K562 (cell line): ENCODE results near the gene GRIA3. TPM values are rescaled to one million over a fixed set of nuclear protein-coding genes. Genes with fewer than 3 reads are reported as not detected.

ENCODE experiments used
- BMI1 ChIP-seq: fragments of 150-350 bp; IDR thresholded peaks from 2 replicates; pipeline ENCODE4 v1.6.1; 2014; ENCODE audit warnings: low read length
- CBX5 ChIP-seq: IDR thresholded peaks from 2 replicates; pipeline ENCODE4 v1.6.1; 2014; ENCODE audit warnings: low read depth, borderline replicate concordance
- CLOCK ChIP-seq: fragments of 250-450 bp; sonication (Bioruptor Pico); IDR thresholded peaks from 2 replicates; pipeline ENCODE4 v1.4.0; 2020; ENCODE audit warnings: mild to moderate bottlenecking, moderate library complexity, borderline replicate concordance
- E2F6 ChIP-seq, 2 experiments: IDR thresholded peaks; 2 replicates each; pipeline ENCODE4 v1.6.1; 2011; ENCODE audit warnings: borderline replicate concordance in 1 of 2, control low read depth in 1 of 2, low read depth in 1 of 2, low read length in 1 of 2, mild to moderate bottlenecking in 1 of 2, mixed read lengths in 1 of 2, moderate library complexity in 1 of 2; ENCODE audit not compliant: insufficient read depth in 1 of 2, insufficient read length in 1 of 2, poor library complexity in 1 of 2, severe bottlenecking in 1 of 2; ENCODE audit errors: extremely low read depth in 1 of 2
- ESRRA ChIP-seq: fragments of 450-650 bp; IDR thresholded peaks from 2 replicates; pipeline ENCODE4 v1.6.1; 2014; ENCODE audit warnings: low read depth, mild to moderate bottlenecking, moderate library complexity, borderline replicate concordance
- ETS2 ChIP-seq: IDR thresholded peaks from 2 replicates; pipeline ENCODE4 v1.6.1; 2016; ENCODE audit warnings: borderline replicate concordance, missing genetic modification characterization, mild to moderate bottlenecking, moderate library complexity, missing compliant biosample characterization; ENCODE audit not compliant: poor library complexity, severe bottlenecking
- FUS ChIP-seq: fragments of 200-400 bp; formaldehyde crosslinking; optimal IDR thresholded peaks from 2 replicates; pipeline ENCODE3; 2017; ENCODE audit warnings: low read depth, low read length
- HDAC3 ChIP-seq: fragments of 450-650 bp; IDR thresholded peaks from 2 replicates; pipeline ENCODE4 v1.6.1; 2018; ENCODE audit warnings: borderline replicate concordance, mild to moderate bottlenecking, moderate library complexity; ENCODE audit not compliant: partially characterized antibody
- JUND ChIP-seq, 2 experiments: IDR thresholded peaks; 2 replicates in 1 of 2; 3 replicates in 1 of 2; pipeline ENCODE4 v1.6.1; 2011; ENCODE audit warnings: borderline replicate concordance in 2 of 2, low read depth in 2 of 2, low read length in 2 of 2, improper control_type of control experiment in 1 of 2, missing biosample characterization in 1 of 2, missing genetic modification characterization in 1 of 2, missing genetic modification reagents in 1 of 2
- MAFF ChIP-seq: IDR thresholded peaks from 2 replicates; pipeline ENCODE4 v1.6.1; 2012; ENCODE audit warnings: low read length, improper control_type of control experiment
- MTA2 ChIP-seq: fragments of 450-650 bp; IDR thresholded peaks from 2 replicates; pipeline ENCODE4 v1.6.1; 2016; ENCODE audit warnings: low read depth
- NUFIP1 ChIP-seq: fragments of 450-650 bp; IDR thresholded peaks from 2 replicates; pipeline ENCODE4 v1.6.1; 2018; ENCODE audit not compliant: partially characterized antibody
- PML ChIP-seq: IDR thresholded peaks from 2 replicates; pipeline ENCODE4 v1.6.1; 2012; ENCODE audit warnings: low read length, inconsistent platforms
- SNIP1 ChIP-seq: fragments of 450-650 bp; IDR thresholded peaks from 2 replicates; pipeline ENCODE4 v1.7.1; 2017; ENCODE audit warnings: low read depth, mild to moderate bottlenecking
- TBL1XR1 ChIP-seq, 2 experiments: IDR thresholded peaks; 2 replicates each; pipeline ENCODE4 v1.6.1; 2012; ENCODE audit warnings: improper control_type of control experiment in 2 of 2, low read length in 2 of 2, mild to moderate bottlenecking in 1 of 2
- ZC3H4 ChIP-seq: sonication (generic); formaldehyde crosslinking; IDR thresholded peaks from 2 replicates; pipeline ENCODE4 v1.9.0; 2021; ENCODE audit warnings: missing genetic modification reagents, borderline replicate concordance
- ZFPM2 ChIP-seq: fragments of 250-450 bp; sonication (Bioruptor Pico); IDR thresholded peaks from 2 replicates; pipeline ENCODE4 v1.5.1; 2022; ENCODE audit warnings: mild to moderate bottlenecking
- ZNF174 ChIP-seq: fragments of 250-450 bp; sonication (Bioruptor Pico); IDR thresholded peaks from 2 replicates; pipeline ENCODE4 v1.4.0; 2020; ENCODE audit warnings: mild to moderate bottlenecking
- ZNF316 ChIP-seq: fragments of 450-650 bp; IDR thresholded peaks from 2 replicates; pipeline ENCODE4 v1.6.1; 2016
- ZNF586 ChIP-seq: fragments of 450-650 bp; formaldehyde crosslinking; conservative IDR thresholded peaks from 2 replicates; pipeline ENCODE4 v1.4.0; 2020; ENCODE audit warnings: mild to moderate bottlenecking, moderate library complexity
- ZNF589 ChIP-seq: fragments of 200-800 bp; sonication (Bioruptor generic); IDR thresholded peaks from 2 replicates; pipeline ENCODE4 v1.6.1; 2016; ENCODE audit warnings: low read depth, missing genetic modification characterization, missing compliant biosample characterization
- ZNF696 ChIP-seq: fragments of 250-450 bp; sonication (Bioruptor Pico); conservative IDR thresholded peaks from 2 replicates; pipeline ENCODE4 v1.4.0; 2020; ENCODE audit warnings: mild to moderate bottlenecking, moderate library complexity
- ZNF766 ChIP-seq: fragments of 200-800 bp; sonication (Bioruptor generic); conservative IDR thresholded peaks from 2 replicates; pipeline ENCODE4 v1.6.1; 2016; ENCODE audit warnings: missing genetic modification characterization, missing compliant biosample characterization
- polyA plus RNA-seq, 8 experiments: library from polyadenylated mRNA; depleted of rRNA in 4 of 8; stranded (reverse) in 5 of 8; unstranded in 3 of 8; fragments of >200 nt; fragmentation: Nextera tagmentation in 2 of 8; fragmentation: Illumina TruSeq in 1 of 8; extraction: Ambion mirVana in 2 of 8; extraction: Trizol in 1 of 8; gene quantifications; 2 replicates each; pipeline versions ENCODE4 v1.2.1 to v1.2.3, GENCODE V29; 2011 to 2014; ENCODE audit warnings: inconsistent platforms in 1 of 8, missing spikeins in 1 of 8
- total RNA-seq, 7 experiments: library from RNA; depleted of rRNA in 6 of 7; stranded (reverse); fragments of >200 nt in 6 of 7; fragmentation: Illumina TruSeq in 2 of 7; extraction: Trizol in 2 of 7; gene quantifications; 2 replicates each; pipeline versions ENCODE4 v1.2.1 to v1.2.3, GENCODE V29; 2011 to 2021; ENCODE audit warnings: low replicate concordance in 1 of 7
- TF ChIP-seq, protein P1 (sequence below), 2 experiments: IDR thresholded peaks; 2 replicates each; pipeline ENCODE4 v1.6.1; 2012; ENCODE audit warnings: improper control_type of control experiment in 2 of 2, low read depth in 2 of 2, low read length in 2 of 2, borderline replicate concordance in 1 of 2

The GRIA3 gene
- total and polyA plus RNA-seq, 9 of the 15 experiments (the other 6 are each of a cell fraction or from before 2014, with no cell fraction given), result 0.10 TPM; not detected in 8

DNA sequence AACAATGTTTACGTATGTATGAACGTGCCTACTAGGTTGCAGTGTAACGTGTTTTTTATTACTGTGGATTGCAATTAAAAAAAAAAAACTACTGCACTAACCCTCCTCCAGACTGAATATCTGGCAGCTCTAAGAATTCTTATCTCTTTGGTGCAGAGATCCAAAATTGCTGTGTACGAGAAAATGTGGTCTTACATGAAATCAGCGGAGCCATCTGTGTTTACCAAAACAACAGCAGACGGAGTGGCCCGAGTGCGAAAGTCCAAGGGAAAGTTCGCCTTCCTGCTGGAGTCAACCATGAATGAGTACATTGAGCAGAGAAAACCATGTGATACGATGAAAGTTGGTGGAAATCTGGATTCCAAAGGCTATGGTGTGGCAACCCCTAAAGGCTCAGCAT lies 280.6 kb downstream of the GRIA3 start (continued):
- TF ChIP-seq, protein P1, sequence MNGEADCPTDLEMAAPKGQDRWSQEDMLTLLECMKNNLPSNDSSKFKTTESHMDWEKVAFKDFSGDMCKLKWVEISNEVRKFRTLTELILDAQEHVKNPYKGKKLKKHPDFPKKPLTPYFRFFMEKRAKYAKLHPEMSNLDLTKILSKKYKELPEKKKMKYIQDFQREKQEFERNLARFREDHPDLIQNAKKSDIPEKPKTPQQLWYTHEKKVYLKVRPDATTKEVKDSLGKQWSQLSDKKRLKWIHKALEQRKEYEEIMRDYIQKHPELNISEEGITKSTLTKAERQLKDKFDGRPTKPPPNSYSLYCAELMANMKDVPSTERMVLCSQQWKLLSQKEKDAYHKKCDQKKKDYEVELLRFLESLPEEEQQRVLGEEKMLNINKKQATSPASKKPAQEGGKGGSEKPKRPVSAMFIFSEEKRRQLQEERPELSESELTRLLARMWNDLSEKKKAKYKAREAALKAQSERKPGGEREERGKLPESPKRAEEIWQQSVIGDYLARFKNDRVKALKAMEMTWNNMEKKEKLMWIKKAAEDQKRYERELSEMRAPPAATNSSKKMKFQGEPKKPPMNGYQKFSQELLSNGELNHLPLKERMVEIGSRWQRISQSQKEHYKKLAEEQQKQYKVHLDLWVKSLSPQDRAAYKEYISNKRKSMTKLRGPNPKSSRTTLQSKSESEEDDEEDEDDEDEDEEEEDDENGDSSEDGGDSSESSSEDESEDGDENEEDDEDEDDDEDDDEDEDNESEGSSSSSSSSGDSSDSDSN (IDR thresholded peaks at IDR 0.05; ENCODE audit: borderline replicate concordance in 1 of 2, low read depth in 2 of 2, low read length in 2 of 2), result no peak
- TF ChIP-seq BMI1 (no peak), JUND (IDR thresholded peaks at IDR 0.05; ENCODE audit: borderline replicate concordance, low read depth, low read length) (peak; percentile 49; the same call in 1 of the 2 replicates), JUND (tag; IDR thresholded peaks at IDR 0.05; ENCODE audit: borderline replicate concordance, low read depth, low read length) (no peak; the same call in 2 of the 3 replicates), ZNF766 (CRISPR knock-in tag) (peak; percentile 70), ZNF589 (CRISPR knock-in tag) (peak; percentile 81), E2F6 (IDR thresholded peaks at IDR 0.05; ENCODE audit: borderline replicate concordance in 1 of 2, extremely low read depth in 1 of 2, insufficient read depth in 1 of 2, insufficient read length in 1 of 2, low read depth in 1 of 2, low read length in 1 of 2, poor library complexity in 1 of 2, severe bottlenecking in 1 of 2) (no peak), ZNF174 (CRISPR knock-in tag) (no peak), ZNF316 (peak; percentile 93), ESRRA (peak; percentile 26; the same call in 1 of the 2 replicates), FUS (no peak), MAFF (peak; percentile 76), ZNF586 (CRISPR knock-in tag) (no peak), SNIP1 (no peak), ZNF696 (CRISPR knock-in tag) (no peak), ETS2 (tag) (no peak), MTA2 (peak; percentile 94), ZC3H4 (CRISPR knock-in tag) (no peak), HDAC3 (peak; percentile 57), CLOCK (CRISPR knock-in tag) (no peak), ZFPM2 (CRISPR knock-in tag) (no peak), NUFIP1 (no peak), CBX5 (no peak), TBL1XR1 (IDR thresholded peaks at IDR 0.05; ENCODE audit: low read length in 2 of 2) (peak; percentile 56 to 88; a peak in 3 of 4 replicates), PML (peak; percentile 93)
